ENCODE measurements around the gene CPAMD8. TPM values are rescaled to one million over a fixed set of nuclear protein-coding genes. Genes with fewer than 3 reads are reported as not detected.

Gene CPAMD8
- total RNA-seq, 4 donors from 2014 or later, result 0.72 to 8.2 (median 4.0) TPM

- Histone ChIP-seq H3K4me1 (peaks cover 0 to 18% (median 0%) of the 10 kb centered on the region in 3 donors), H3K27ac (no peak overlapping the region), H3K4me3 (no peak overlapping the region), H3K27me3 (peaks cover 0 to 12% (median 0%) of the 10 kb centered on the region in 4 donors), H3K9me3 (peaks cover 0 to 25% (median 16%) of the 10 kb centered on the region in 3 donors), H3K36me3 (no peaks in the 10 kb centered on the region)
- DNase-seq, result no peak
- intact Hi-C loops (cut with DNase I), result no loop called here
- TF ChIP-seq POLR2A (IDR thresholded peaks at IDR 0.05), result no peak
- TF ChIP-seq, protein P1, sequence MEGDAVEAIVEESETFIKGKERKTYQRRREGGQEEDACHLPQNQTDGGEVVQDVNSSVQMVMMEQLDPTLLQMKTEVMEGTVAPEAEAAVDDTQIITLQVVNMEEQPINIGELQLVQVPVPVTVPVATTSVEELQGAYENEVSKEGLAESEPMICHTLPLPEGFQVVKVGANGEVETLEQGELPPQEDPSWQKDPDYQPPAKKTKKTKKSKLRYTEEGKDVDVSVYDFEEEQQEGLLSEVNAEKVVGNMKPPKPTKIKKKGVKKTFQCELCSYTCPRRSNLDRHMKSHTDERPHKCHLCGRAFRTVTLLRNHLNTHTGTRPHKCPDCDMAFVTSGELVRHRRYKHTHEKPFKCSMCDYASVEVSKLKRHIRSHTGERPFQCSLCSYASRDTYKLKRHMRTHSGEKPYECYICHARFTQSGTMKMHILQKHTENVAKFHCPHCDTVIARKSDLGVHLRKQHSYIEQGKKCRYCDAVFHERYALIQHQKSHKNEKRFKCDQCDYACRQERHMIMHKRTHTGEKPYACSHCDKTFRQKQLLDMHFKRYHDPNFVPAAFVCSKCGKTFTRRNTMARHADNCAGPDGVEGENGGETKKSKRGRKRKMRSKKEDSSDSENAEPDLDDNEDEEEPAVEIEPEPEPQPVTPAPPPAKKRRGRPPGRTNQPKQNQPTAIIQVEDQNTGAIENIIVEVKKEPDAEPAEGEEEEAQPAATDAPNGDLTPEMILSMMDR (IDR thresholded peaks at IDR 0.05), result no peak
- 82 to 85% methylated on average over 6 to 7 of the region's 21 CpGs for WGBS, 2 donors
Measured at GRCh38 chr19:16921766-16922591, 104.6 kb downstream of the CPAMD8 start.

- Histone ChIP-seq H3K9me3 (peaks cover 0 to 24% (median 16%) of the 10 kb centered on the region in 3 donors), H3K27ac (peak overlapping the region in 1 of 4 donors; percentile 72), H3K4me1 (peaks cover 0 to 18% (median 0%) of the 10 kb centered on the region in 3 donors), H3K27me3 (peaks cover 0 to 12% (median 0%) of the 10 kb centered on the region in 4 donors), H3K4me3 (no peak overlapping the region), H3K36me3 (no peaks in the 10 kb centered on the region)
- DNase-seq, result no peak
- intact Hi-C loops (cut with DNase I), result no loop called here
- WGBS, 2 donors, result 22 to 71% methylated on average over 6 to 9 of the region's 12 CpGs
- TF ChIP-seq, protein P1 (IDR thresholded peaks at IDR 0.05), result no peak
- TF ChIP-seq POLR2A (IDR thresholded peaks at IDR 0.05), result no peak
Measured at GRCh38 chr19:16920816-16921529, 105.6 kb downstream of the CPAMD8 start.

DNA sequence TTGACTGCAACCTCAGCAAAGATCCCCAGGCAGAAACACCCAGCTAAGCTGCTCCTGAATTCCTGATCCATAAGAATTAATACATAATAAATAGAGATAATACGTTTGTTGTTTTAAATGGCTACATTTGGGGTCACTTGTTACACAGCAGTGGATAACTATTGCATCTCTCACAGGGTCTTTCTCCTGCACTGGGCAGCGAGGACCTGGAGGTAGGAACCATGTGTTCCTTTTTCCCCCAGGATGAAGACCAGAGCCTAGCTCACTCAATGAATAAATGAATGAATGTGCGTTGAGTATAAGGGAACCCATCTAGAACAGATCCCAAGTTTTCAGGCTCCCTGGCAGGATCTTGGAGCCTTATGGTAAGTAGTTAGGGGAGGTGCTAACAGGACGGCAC is 107.1 kb downstream of the CPAMD8 start:
- 79 to 96% methylated on average over 4 of the region's 4 CpGs for WGBS, 2 donors
- intact Hi-C loops (cut with DNase I), result no loop called here
- H3K36me3 ChIP-seq, result no peaks in the 10 kb centered on the region

DNA sequence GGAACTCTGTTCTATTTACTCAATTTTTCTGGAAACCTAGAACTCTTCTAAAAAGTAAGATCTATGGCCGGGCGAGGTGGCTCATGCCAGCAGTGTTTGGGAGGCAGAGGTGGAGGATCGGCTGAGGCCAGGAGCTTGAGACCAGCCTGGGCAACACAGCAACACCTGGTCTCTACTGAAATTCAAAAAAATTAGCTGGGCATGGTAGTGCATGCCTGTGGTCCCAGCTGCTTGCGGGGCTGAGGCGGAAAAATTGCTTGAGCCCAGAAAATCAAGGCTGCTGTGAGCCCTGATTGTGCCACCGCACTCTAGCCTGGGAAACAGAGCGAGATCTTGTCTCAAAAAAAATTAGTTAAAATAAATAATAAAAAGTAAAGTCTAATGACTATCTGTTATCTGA is 109.2 kb downstream of the CPAMD8 start:
- DNase-seq, result no peak
- intact Hi-C loops (cut with DNase I), result no loop called here
- WGBS, 2 donors, result 78 to 87% methylated on average over 7 of the region's 7 CpGs
- Histone ChIP-seq H3K9me3 (peaks cover 0 to 42% (median 36%) of the 10 kb centered on the region in 3 donors), H3K4me3 (no peak overlapping the region), H3K27me3 (peaks cover 0 to 17% (median 0%) of the 10 kb centered on the region in 4 donors), H3K27ac (no peak overlapping the region), H3K36me3 (no peaks in the 10 kb centered on the region), H3K4me1 (peaks cover 0 to 18% (median 0%) of the 10 kb centered on the region in 3 donors)
- TF ChIP-seq, protein P1 (IDR thresholded peaks at IDR 0.05), result no peak
- TF ChIP-seq POLR2A (IDR thresholded peaks at IDR 0.05), result no peak

More for the DNA sequence above, 107.1 kb downstream of the CPAMD8 start:
- Histone ChIP-seq H3K27me3 (peaks cover 0 to 19% (median 0%) of the 10 kb centered on the region in 4 donors), H3K4me3 (no peak overlapping the region), H3K27ac (no peak overlapping the region), H3K9me3 (peaks cover 0 to 21% (median 21%) of the 10 kb centered on the region in 3 donors), H3K4me1 (peaks cover 0 to 18% (median 0%) of the 10 kb centered on the region in 3 donors)
- no peak for DNase-seq
- TF ChIP-seq, protein P1 (IDR thresholded peaks at IDR 0.05), result no peak
- TF ChIP-seq POLR2A (IDR thresholded peaks at IDR 0.05), result no peak

DNA sequence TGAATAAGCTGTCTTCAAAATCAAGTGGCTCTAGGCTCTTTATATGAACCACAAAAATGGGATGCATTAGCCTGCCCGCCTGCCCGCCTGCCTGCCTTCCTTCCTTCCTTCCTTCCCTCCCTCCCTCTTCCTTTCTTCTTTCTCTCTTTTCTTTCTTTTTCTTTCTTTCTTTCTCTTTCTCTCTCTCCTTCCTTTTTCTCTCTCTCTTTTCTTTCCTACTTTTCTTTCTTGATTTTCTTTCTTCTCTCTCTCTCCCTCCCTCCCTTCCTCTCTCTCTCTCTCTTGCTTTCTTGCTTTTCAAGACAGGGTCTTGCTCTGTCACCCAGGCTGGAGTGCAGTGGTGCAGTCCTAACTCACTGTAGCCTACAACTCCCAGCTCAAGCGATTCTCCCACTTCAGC is 110.9 kb downstream of the CPAMD8 start:
- no peak overlapping the region for H3K4me3 ChIP-seq
- intact Hi-C loops (cut with DNase I), result no loop called here
- peaks cover 0 to 14% (median 0%) of the 10 kb centered on the region in 4 donors for H3K27me3 ChIP-seq
- TF ChIP-seq POLR2A (IDR thresholded peaks at IDR 0.05), result no peak
- TF ChIP-seq, protein P1 (IDR thresholded peaks at IDR 0.05), result no peak
- H3K36me3 ChIP-seq, result no peaks in the 10 kb centered on the region
- H3K9me3 ChIP-seq, result peaks cover 0 to 51% (median 39%) of the 10 kb centered on the region in 3 donors
- 62 to 67% methylated on average over 3 of the region's 3 CpGs for WGBS, 2 donors
- no peak overlapping the region for H3K27ac ChIP-seq
- peaks cover 0 to 6% (median 0%) of the 10 kb centered on the region in 3 donors for H3K4me1 ChIP-seq
- no peak for DNase-seq
